A172 (cell line): Measurements from ENCODE around the gene CIBAR2. TPM values are rescaled to one million over a fixed set of nuclear protein-coding genes. Genes with fewer than 3 reads are reported as not detected.
"Not testable (repeated sequence)": the region's sequence is repeated elsewhere in the genome, so short reads cannot be mapped to it uniquely, and the experiment has no call there.

Experiments used
- DNase-seq: peaks from one replicate; pipeline ENCODE4 v3.0.0-alpha.2; 2015; ENCODE audit warnings: low spot score
- total RNA-seq: library from RNA; depleted of rRNA; stranded (reverse); fragments of >200 nt; shearing (Covaris generic); gene quantifications from 2 replicates; pipeline ENCODE4 v1.2.3, GENCODE V29; 2014; rRNA removed

Gene CIBAR2
- total RNA-seq, 1 experiment from 2014 or later: not detected

GRCh38 chr16:85062845-85063244 is 49.4 kb downstream of the CIBAR2 start:
- no peak for DNase-seq

GRCh38 chr16:85062323-85062722 is 49.9 kb downstream of the CIBAR2 start:
- no peak for DNase-seq

GRCh38 chr16:85061566-85061965 is 50.7 kb downstream of the CIBAR2 start:
- no peak for DNase-seq

GRCh38 chr16:85058909-85059308 is 53.4 kb downstream of the CIBAR2 start:
- no peak for DNase-seq

- DNase-seq: no peak
These were observed 54.3 kb downstream of the CIBAR2 start for GRCh38 chr16:85057948-85058347.

GRCh38 chr16:85057212-85057889 is 54.9 kb downstream of the CIBAR2 start:
- no peak for DNase-seq

- peak; percentile 35 for DNase-seq
These were observed 56.0 kb downstream of the CIBAR2 start for GRCh38 chr16:85056211-85056748.

GRCh38 chr16:85055493-85056210 is 56.6 kb downstream of the CIBAR2 start:
- peak; percentile 71 for DNase-seq

GRCh38 chr16:85054948-85055492 is 57.3 kb downstream of the CIBAR2 start:
- no peak for DNase-seq

GRCh38 chr16:85054321-85054720 is 58.0 kb downstream of the CIBAR2 start:
- not testable (repeated sequence) for DNase-seq

- DNase-seq: no peak
These were observed 59.7 kb downstream of the CIBAR2 start for GRCh38 chr16:85052536-85052935.

- DNase-seq: no peak
These were observed 60.6 kb downstream of the CIBAR2 start for GRCh38 chr16:85051683-85052082.

- DNase-seq: no peak
These were observed 61.1 kb downstream of the CIBAR2 start for GRCh38 chr16:85051067-85051581.

- no peak for DNase-seq
These were observed 62.5 kb downstream of the CIBAR2 start for GRCh38 chr16:85049706-85050305.

GRCh38 chr16:85048921-85049562 is 63.2 kb downstream of the CIBAR2 start:
- DNase-seq: no peak

Other genes starting within 250 kb of the CIBAR2 start
- 59.7 and 77.0 TPM in 2 replicates for gene ZDHHC7, start 100.9 kb downstream of the CIBAR2 start, total RNA-seq
- gene KIAA0513, start 84.7 kb downstream of the CIBAR2 start, total RNA-seq: 4.6 and 8.9 TPM in 2 replicates